GM23338 (cell line): ENCODE data around the gene RBL1. TPM values are rescaled to one million over a fixed set of nuclear protein-coding genes. Genes with fewer than 3 reads are reported as not detected.

Source experiments
- ATAC-seq: fragments of 200-7000 bp; cut with Tn5 transposase; 3 replicates; pipeline ENCODE4 v1.9.1; 2020
- DNase-seq: peaks from one replicate; pipeline ENCODE4 v3.0.0-alpha.2; 2015; ENCODE audit warnings: low spot score
- H2AFZ ChIP-seq: fragments of 200-600 bp; sonication (generic); 2 replicates; pipeline ENCODE4 v1.8.0; 2016; ENCODE audit warnings: antibody characterized with exemption, mild to moderate bottlenecking, moderate library complexity
- H3F3A ChIP-seq: fragments of 200-600 bp; sonication (generic); replicated peaks from 2 replicates; pipeline ENCODE4 v1.8.0; 2017; ENCODE audit warnings: antibody characterized with exemption, mixed run types, low read depth
- H3K27ac ChIP-seq: fragments of 200-600 bp; sonication (generic); 2 replicates; pipeline ENCODE4 v1.6.1; 2016; ENCODE audit warnings: low read depth
- H3K27me3 ChIP-seq: fragments of 200-600 bp; sonication (generic); 2 replicates; pipeline ENCODE4 v1.8.0; 2016; ENCODE audit warnings: mild to moderate bottlenecking, mixed run types, moderate library complexity; ENCODE audit not compliant: insufficient read depth
- H3K36me3 ChIP-seq: fragments of 200-600 bp; sonication (generic); 2 replicates; pipeline ENCODE4 v1.8.0; 2016; ENCODE audit warnings: mild to moderate bottlenecking; ENCODE audit not compliant: insufficient read depth
- H3K4me1 ChIP-seq: fragments of 200-600 bp; sonication (generic); 2 replicates; pipeline ENCODE4 v1.8.0; 2016; ENCODE audit warnings: mild to moderate bottlenecking, moderate library complexity; ENCODE audit not compliant: insufficient read depth
- H3K4me2 ChIP-seq: fragments of 200-600 bp; sonication (generic); 2 replicates; pipeline ENCODE4 v1.7.1; 2017; ENCODE audit warnings: mixed run types
- H3K4me3 ChIP-seq: fragments of 200-600 bp; sonication (generic); 2 replicates; pipeline ENCODE4 v1.6.1; 2016; ENCODE audit warnings: mixed run types
- H3K79me2 ChIP-seq: fragments of 200-600 bp; sonication (generic); replicated peaks from 2 replicates; pipeline ENCODE4 v1.8.0; 2017; ENCODE audit warnings: mild to moderate bottlenecking; ENCODE audit not compliant: insufficient read depth
- H3K9me2 ChIP-seq: fragments of 200-600 bp; sonication (generic); 2 replicates; pipeline ENCODE4 v1.8.0; 2017; ENCODE audit not compliant: insufficient read depth
- H4K20me1 ChIP-seq: fragments of 200-600 bp; sonication (generic); replicated peaks from 2 replicates; pipeline ENCODE4 v1.8.0; 2017; ENCODE audit warnings: mild to moderate bottlenecking; ENCODE audit not compliant: insufficient read depth
- H3K27ac Mint-ChIP-seq: 2 replicates; pipeline ENCODE4 v1.8.0; 2020; ENCODE audit warnings: inconsistent platforms, mild to moderate bottlenecking, moderate library complexity, mixed read lengths
- H3K27me3 Mint-ChIP-seq: 3 replicates; pipeline ENCODE4 v1.8.0; 2022; ENCODE audit warnings: low read depth, mild to moderate bottlenecking, moderate library complexity, mixed read lengths, inconsistent platforms; ENCODE audit not compliant: insufficient read depth, poor library complexity
- H3K36me3 Mint-ChIP-seq: 3 replicates; pipeline ENCODE4 v1.8.0; 2021; ENCODE audit warnings: low read depth, mild to moderate bottlenecking, inconsistent platforms, moderate library complexity, mixed read lengths
- H3K4me1 Mint-ChIP-seq: 3 replicates; pipeline ENCODE4 v1.8.0; 2020; ENCODE audit warnings: mild to moderate bottlenecking, inconsistent platforms, mixed read lengths
- H3K4me3 Mint-ChIP-seq: 3 replicates; pipeline ENCODE4 v1.8.0; 2021; ENCODE audit warnings: moderate library complexity, mild to moderate bottlenecking, inconsistent platforms, mixed read lengths
- H3K9me3 Mint-ChIP-seq: 3 replicates; pipeline ENCODE4 v1.8.0; 2020; ENCODE audit warnings: moderate library complexity, mild to moderate bottlenecking, inconsistent platforms, mixed read lengths
- CREB1 ChIP-seq: fragments of 250-450 bp; sonication (Bioruptor Pico); IDR thresholded peaks from 2 replicates; pipeline ENCODE4 v1.5.0; 2020; ENCODE audit warnings: low read depth, mild to moderate bottlenecking, moderate library complexity
- ETS1 ChIP-seq: IDR thresholded peaks from 2 replicates; pipeline ENCODE4 v1.6.1; 2016; ENCODE audit warnings: antibody characterized with exemption
- EZH2 ChIP-seq: fragments of 200-600 bp; sonication (generic); IDR thresholded peaks from one replicate; pipeline ENCODE4 v1.8.0; 2017; ENCODE audit warnings: antibody characterized with exemption, mild to moderate bottlenecking, low read depth; ENCODE audit not compliant: unreplicated experiment
- EZH2phosphoT487 ChIP-seq: fragments of 200-600 bp; sonication (generic); IDR thresholded peaks from one replicate; pipeline ENCODE4 v1.8.1; 2018; ENCODE audit warnings: antibody characterized with exemption; ENCODE audit not compliant: unreplicated experiment
- NANOG ChIP-seq: IDR thresholded peaks from 2 replicates; pipeline ENCODE4 v1.6.1; 2016; ENCODE audit warnings: antibody characterized with exemption, borderline replicate concordance
- POLR2AphosphoS5 ChIP-seq: IDR thresholded peaks from 2 replicates; pipeline ENCODE4 v1.6.1; 2016; ENCODE audit warnings: antibody characterized with exemption, low read depth
- STAT1 ChIP-seq: IDR thresholded peaks from one replicate; pipeline ENCODE4 v1.6.1; 2016; ENCODE audit warnings: antibody characterized with exemption; ENCODE audit not compliant: unreplicated experiment
- ZNF331 ChIP-seq: fragments of 250-450 bp; sonication (Bioruptor Pico); IDR thresholded peaks from 2 replicates; pipeline ENCODE4 v1.5.0; 2020; ENCODE audit warnings: low read depth, mild to moderate bottlenecking, moderate library complexity
- polyA plus RNA-seq: library from polyadenylated mRNA; unstranded; fragments of >200 nt; fragmentation: Nextera tagmentation; extraction: Ambion mirVana; gene quantifications from 2 replicates; pipeline ENCODE4 v1.2.1, GENCODE V29; 2016
- total RNA-seq: library from RNA; depleted of rRNA; stranded (reverse); fragments of >200 nt; shearing (Covaris generic); gene quantifications from 2 replicates; pipeline ENCODE4 v1.2.3, GENCODE V29; 2014
- TF ChIP-seq, protein P1 (sequence below): fragments of 250-450 bp; sonication (Bioruptor Pico); IDR thresholded peaks from 2 replicates; pipeline ENCODE4 v1.5.0; 2020; ENCODE audit warnings: mild to moderate bottlenecking, moderate library complexity

The RBL1 gene
- total and polyA plus RNA-seq, 2 experiments from 2014 or later: 6.4 to 12.6 TPM

GRCh38 chr20:37053230-37053950 is 42.4 kb downstream of the RBL1 start:
- TF ChIP-seq CREB1 (CRISPR knock-in tag) (no peak), EZH2 (no peak), STAT1 (no peak), NANOG (no peak), ETS1 (no peak)
- Histone ChIP-seq H3F3A (no peaks in the 10 kb centered on the region), H3K4me1 (no peaks in the 10 kb centered on the region), H3K27ac (no peak overlapping the region), H3K79me2 (no peaks in the 10 kb centered on the region), H3K9me2 (no peaks in the 10 kb centered on the region), H3K4me3 (no peak overlapping the region), H2AFZ (no peak overlapping the region), H3K4me2 (no peak overlapping the region), H3K36me3 (peaks cover 39% of the 10 kb centered on the region), H4K20me1 (no peaks in the 10 kb centered on the region), H3K27me3 (no peaks in the 10 kb centered on the region)
- no peak overlapping the region for H3K27ac Mint-ChIP-seq
- DNase-seq (no peak), ATAC-seq (no peak)
- H3K4me1 Mint-ChIP-seq: no peaks in the 10 kb centered on the region; the same call in 2 of the 3 replicates
- peaks cover 3% of the 10 kb centered on the region for H3K27me3 Mint-ChIP-seq
- H3K9me3 Mint-ChIP-seq: no peaks in the 10 kb centered on the region
- H3K4me3 Mint-ChIP-seq: no peak overlapping the region
- H3K36me3 Mint-ChIP-seq: peaks cover 75% of the 10 kb centered on the region

GRCh38 chr20:37042986-37043972 is 52.5 kb downstream of the RBL1 start:
- Histone ChIP-seq H3K79me2 (no peaks in the 10 kb centered on the region), H3K4me3 (no peak overlapping the region), H3K27me3 (no peaks in the 10 kb centered on the region), H3K4me1 (no peaks in the 10 kb centered on the region), H3K4me2 (no peak overlapping the region), H4K20me1 (0 out of 2 replicates have a peak, but pooled peaks cover 3% of the 10 kb centered on the region), H2AFZ (no peak overlapping the region), H3K36me3 (peaks cover 24% of the 10 kb centered on the region), H3K27ac (no peak overlapping the region), H3F3A (no peaks in the 10 kb centered on the region), H3K9me2 (no peaks in the 10 kb centered on the region)
- H3K36me3 Mint-ChIP-seq: peaks cover 75% of the 10 kb centered on the region
- H3K27me3 Mint-ChIP-seq: no peaks in the 10 kb centered on the region
- ATAC-seq: no peak
- no peak overlapping the region for H3K27ac Mint-ChIP-seq
- H3K4me3 Mint-ChIP-seq: no peak overlapping the region
- H3K9me3 Mint-ChIP-seq: no peaks in the 10 kb centered on the region
- peaks cover 3% of the 10 kb centered on the region; the same call in 1 of the 3 replicates for H3K4me1 Mint-ChIP-seq
- DNase-seq: no peak
- TF ChIP-seq, protein P1, sequence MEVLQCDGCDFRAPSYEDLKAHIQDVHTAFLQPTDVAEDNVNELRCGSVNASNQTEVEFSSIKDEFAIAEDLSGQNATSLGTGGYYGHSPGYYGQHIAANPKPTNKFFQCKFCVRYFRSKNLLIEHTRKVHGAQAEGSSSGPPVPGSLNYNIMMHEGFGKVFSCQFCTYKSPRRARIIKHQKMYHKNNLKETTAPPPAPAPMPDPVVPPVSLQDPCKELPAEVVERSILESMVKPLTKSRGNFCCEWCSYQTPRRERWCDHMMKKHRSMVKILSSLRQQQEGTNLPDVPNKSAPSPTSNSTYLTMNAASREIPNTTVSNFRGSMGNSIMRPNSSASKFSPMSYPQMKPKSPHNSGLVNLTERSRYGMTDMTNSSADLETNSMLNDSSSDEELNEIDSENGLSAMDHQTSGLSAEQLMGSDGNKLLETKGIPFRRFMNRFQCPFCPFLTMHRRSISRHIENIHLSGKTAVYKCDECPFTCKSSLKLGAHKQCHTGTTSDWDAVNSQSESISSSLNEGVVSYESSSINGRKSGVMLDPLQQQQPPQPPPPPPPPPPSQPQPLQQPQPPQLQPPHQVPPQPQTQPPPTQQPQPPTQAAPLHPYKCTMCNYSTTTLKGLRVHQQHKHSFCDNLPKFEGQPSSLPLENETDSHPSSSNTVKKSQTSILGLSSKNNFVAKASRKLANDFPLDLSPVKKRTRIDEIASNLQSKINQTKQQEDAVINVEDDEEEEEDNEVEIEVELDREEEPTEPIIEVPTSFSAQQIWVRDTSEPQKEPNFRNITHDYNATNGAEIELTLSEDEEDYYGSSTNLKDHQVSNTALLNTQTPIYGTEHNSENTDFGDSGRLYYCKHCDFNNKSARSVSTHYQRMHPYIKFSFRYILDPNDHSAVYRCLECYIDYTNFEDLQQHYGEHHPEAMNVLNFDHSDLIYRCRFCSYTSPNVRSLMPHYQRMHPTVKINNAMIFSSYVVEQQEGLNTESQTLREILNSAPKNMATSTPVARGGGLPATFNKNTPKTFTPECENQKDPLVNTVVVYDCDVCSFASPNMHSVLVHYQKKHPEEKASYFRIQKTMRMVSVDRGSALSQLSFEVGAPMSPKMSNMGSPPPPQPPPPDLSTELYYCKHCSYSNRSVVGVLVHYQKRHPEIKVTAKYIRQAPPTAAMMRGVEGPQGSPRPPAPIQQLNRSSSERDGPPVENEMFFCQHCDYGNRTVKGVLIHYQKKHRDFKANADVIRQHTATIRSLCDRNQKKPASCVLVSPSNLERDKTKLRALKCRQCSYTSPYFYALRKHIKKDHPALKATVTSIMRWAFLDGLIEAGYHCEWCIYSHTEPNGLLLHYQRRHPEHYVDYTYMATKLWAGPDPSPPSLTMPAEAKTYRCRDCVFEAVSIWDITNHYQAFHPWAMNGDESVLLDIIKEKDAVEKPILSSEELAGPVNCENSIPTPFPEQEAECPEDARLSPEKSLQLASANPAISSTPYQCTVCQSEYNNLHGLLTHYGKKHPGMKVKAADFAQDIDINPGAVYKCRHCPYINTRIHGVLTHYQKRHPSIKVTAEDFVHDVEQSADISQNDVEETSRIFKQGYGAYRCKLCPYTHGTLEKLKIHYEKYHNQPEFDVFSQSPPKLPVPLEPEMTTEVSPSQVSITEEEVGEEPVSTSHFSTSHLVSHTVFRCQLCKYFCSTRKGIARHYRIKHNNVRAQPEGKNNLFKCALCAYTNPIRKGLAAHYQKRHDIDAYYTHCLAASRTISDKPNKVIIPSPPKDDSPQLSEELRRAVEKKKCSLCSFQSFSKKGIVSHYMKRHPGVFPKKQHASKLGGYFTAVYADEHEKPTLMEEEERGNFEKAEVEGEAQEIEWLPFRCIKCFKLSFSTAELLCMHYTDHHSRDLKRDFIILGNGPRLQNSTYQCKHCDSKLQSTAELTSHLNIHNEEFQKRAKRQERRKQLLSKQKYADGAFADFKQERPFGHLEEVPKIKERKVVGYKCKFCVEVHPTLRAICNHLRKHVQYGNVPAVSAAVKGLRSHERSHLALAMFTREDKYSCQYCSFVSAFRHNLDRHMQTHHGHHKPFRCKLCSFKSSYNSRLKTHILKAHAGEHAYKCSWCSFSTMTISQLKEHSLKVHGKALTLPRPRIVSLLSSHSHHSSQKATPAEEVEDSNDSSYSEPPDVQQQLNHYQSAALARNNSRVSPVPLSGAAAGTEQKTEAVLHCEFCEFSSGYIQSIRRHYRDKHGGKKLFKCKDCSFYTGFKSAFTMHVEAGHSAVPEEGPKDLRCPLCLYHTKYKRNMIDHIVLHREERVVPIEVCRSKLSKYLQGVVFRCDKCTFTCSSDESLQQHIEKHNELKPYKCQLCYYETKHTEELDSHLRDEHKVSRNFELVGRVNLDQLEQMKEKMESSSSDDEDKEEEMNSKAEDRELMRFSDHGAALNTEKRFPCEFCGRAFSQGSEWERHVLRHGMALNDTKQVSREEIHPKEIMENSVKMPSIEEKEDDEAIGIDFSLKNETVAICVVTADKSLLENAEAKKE: no peak
- TF ChIP-seq EZH2phosphoT487: no peak
- no peak for TF ChIP-seq ZNF331
- TF ChIP-seq CREB1 (CRISPR knock-in tag): no peak
- TF ChIP-seq ETS1: no peak
- TF ChIP-seq POLR2AphosphoS5: no peak
